H1 (cell line): ENCODE data around the gene GLUL. TPM values are rescaled to one million over a fixed set of nuclear protein-coding genes. Genes with fewer than 3 reads are reported as not detected.

ENCODE experiments used
- CTCF ChIA-PET: fragments of 300-600 bp; sonication (Branson Sonifier 250); formaldehyde crosslinking; loops from one replicate; lab custom pipeline; 2021; ENCODE audit not compliant: partially characterized antibody; lab: Charles Lee
- POLR2A ChIA-PET: fragments of 300-600 bp; sonication (Branson Sonifier 250); formaldehyde crosslinking; loops from one replicate; lab custom pipeline; 2021; ENCODE audit warnings: inconsistent platforms; ENCODE audit not compliant: partially characterized antibody; lab: Charles Lee
- DNase-seq, 2 experiments: peaks; one replicate each; pipeline versions ENCODE4 v3.0.0 to v3.0.0-alpha.2; 2010 to 2022; ENCODE audit warnings: low spot score in 2 of 2, low read depth in 1 of 2, mixed read lengths in 1 of 2
- FAIRE-seq: peaks from 2 replicates; lab custom pipeline; 2011; peaks lifted over from hg19 to GRCh38; lab: Jason Lieb, UNC
- H2AFZ ChIP-seq: 2 replicates; pipeline ENCODE4 v1.8.1; 2012; ENCODE audit warnings: low read length, inconsistent platforms
- H2AK5ac ChIP-seq: 2 replicates; pipeline ENCODE4 v1.6.1; 2013; ENCODE audit warnings: low read depth, low read length
- H2BK120ac ChIP-seq: replicated peaks from 2 replicates; pipeline ENCODE3; 2013; ENCODE audit warnings: low read depth, low read length, inconsistent platforms
- H2BK12ac ChIP-seq: 2 replicates; pipeline ENCODE4 v1.6.1; 2013; ENCODE audit warnings: low read depth, low read length
- H2BK15ac ChIP-seq: 2 replicates; pipeline ENCODE4 v1.6.1; 2013; ENCODE audit warnings: low read length
- H2BK20ac ChIP-seq: 2 replicates; pipeline ENCODE4 v1.6.1; 2013; ENCODE audit warnings: low read length
- H2BK5ac ChIP-seq: 2 replicates; pipeline ENCODE4 v1.6.1; 2013; ENCODE audit warnings: low read depth, low read length
- H3K14ac ChIP-seq: 2 replicates; pipeline ENCODE4 v1.6.1; 2013; ENCODE audit warnings: inconsistent platforms; ENCODE audit not compliant: insufficient read length
- H3K18ac ChIP-seq: 2 replicates; pipeline ENCODE4 v1.6.1; 2013; ENCODE audit warnings: low read length; ENCODE audit errors: extremely low read depth
- H3K23ac ChIP-seq: 2 replicates; pipeline ENCODE4 v1.6.1; 2013; ENCODE audit warnings: inconsistent platforms; ENCODE audit not compliant: insufficient read length
- H3K23me2 ChIP-seq: 2 replicates; pipeline ENCODE4 v1.6.1; 2013; ENCODE audit warnings: low read depth, low read length
- H3K27ac ChIP-seq: 2 replicates; pipeline ENCODE4 v1.6.1; 2011; ENCODE audit warnings: low read depth, low read length, inconsistent platforms
- H3K27me3 ChIP-seq, 4 experiments: replicated peaks in 1 of 4; 1 replicate in 1 of 4; 2 replicates in 3 of 4; pipeline versions ENCODE4 v1.6.1 to v1.8.1; 2011 to 2013; ENCODE audit warnings: low read length in 3 of 4, mild to moderate bottlenecking in 3 of 4, inconsistent platforms in 2 of 4, mixed read lengths in 2 of 4, moderate library complexity in 1 of 4; ENCODE audit not compliant: control insufficient read depth in 3 of 4, insufficient read depth in 3 of 4; ENCODE audit errors: extremely low read depth in 1 of 4
- H3K36me3 ChIP-seq, 4 experiments: 2 replicates each; pipeline versions ENCODE4 v1.6.1 to v1.8.1; 2011 to 2013; ENCODE audit warnings: mild to moderate bottlenecking in 4 of 4, low read length in 3 of 4, moderate library complexity in 2 of 4, control low read depth in 1 of 4, inconsistent platforms in 1 of 4; ENCODE audit not compliant: insufficient read depth in 4 of 4, control insufficient read depth in 2 of 4
- H3K4ac ChIP-seq: replicated peaks from 2 replicates; pipeline ENCODE3; 2013; ENCODE audit warnings: low read length, low read depth, mixed read lengths, inconsistent platforms; ENCODE audit not compliant: insufficient read length
- H3K4me1 ChIP-seq, 4 experiments: replicated peaks in 1 of 4; 1 replicate in 1 of 4; 2 replicates in 3 of 4; pipeline versions ENCODE4 v1.6.1 to v1.8.1; 2011 to 2013; ENCODE audit warnings: low read length in 3 of 4, inconsistent platforms in 2 of 4, mixed read lengths in 1 of 4; ENCODE audit not compliant: insufficient read depth in 4 of 4, control insufficient read depth in 3 of 4
- H3K4me2 ChIP-seq, 2 experiments: 2 replicates each; pipeline versions ENCODE4 v1.6.1 to v1.8.1; 2011 to 2013; ENCODE audit warnings: low read depth in 2 of 2, low read length in 2 of 2, control low read depth in 1 of 2, inconsistent platforms in 1 of 2, mild to moderate bottlenecking in 1 of 2; ENCODE audit not compliant: insufficient read depth in 1 of 2
- H3K4me3 ChIP-seq, 4 experiments: fragments of 200-600, 300-600 bp in 1 of 4; sonication (generic), shearing (Covaris generic), sonication (Bioruptor Twin) in 1 of 4; 2 replicates each; pipeline versions ENCODE4 v1.5.1 to v1.8.1; 2011 to 2016; ENCODE audit warnings: low read length in 4 of 4, low read depth in 3 of 4, control low read depth in 2 of 4, inconsistent platforms in 2 of 4, mild to moderate bottlenecking in 2 of 4, mixed read lengths in 1 of 4, moderate library complexity in 1 of 4; ENCODE audit not compliant: insufficient read depth in 2 of 4; ENCODE audit errors: extremely low read depth in 1 of 4
- H3K56ac ChIP-seq: replicated peaks from 2 replicates; pipeline ENCODE3; 2013; ENCODE audit warnings: low read depth, mild to moderate bottlenecking, mixed read lengths, low read length, inconsistent platforms; ENCODE audit not compliant: insufficient read length
- H3K79me1 ChIP-seq: 2 replicates; pipeline ENCODE4 v1.6.1; 2013; ENCODE audit warnings: low read depth, low read length, control low read depth
- H3K79me2 ChIP-seq, 2 experiments: 2 replicates each; pipeline versions ENCODE4 v1.6.1 to v1.8.1; 2012 to 2013; ENCODE audit warnings: low read length in 2 of 2, mild to moderate bottlenecking in 2 of 2, inconsistent platforms in 1 of 2; ENCODE audit not compliant: insufficient read depth in 2 of 2, control insufficient read depth in 1 of 2
- H3K9ac ChIP-seq, 4 experiments: replicated peaks in 1 of 4; 1 replicate in 1 of 4; 2 replicates in 3 of 4; pipeline versions ENCODE4 v1.6.1 to v1.8.1; 2011 to 2013; ENCODE audit warnings: low read depth in 3 of 4, low read length in 3 of 4, control low read depth in 2 of 4, mild to moderate bottlenecking in 2 of 4, moderate library complexity in 2 of 4, inconsistent platforms in 1 of 4; ENCODE audit errors: extremely low read depth in 1 of 4
- H3K9me3 ChIP-seq, 2 experiments: 2 replicates each; pipeline versions ENCODE4 v1.6.1 to v1.8.1; 2012 to 2013; ENCODE audit warnings: mild to moderate bottlenecking in 2 of 2, moderate library complexity in 2 of 2, control low read depth in 1 of 2, inconsistent platforms in 1 of 2, low read depth in 1 of 2, low read length in 1 of 2, mixed read lengths in 1 of 2; ENCODE audit not compliant: insufficient read depth in 2 of 2
- H4K20me1 ChIP-seq, 2 experiments: replicated peaks in 1 of 2; 2 replicates each; pipeline versions ENCODE3 to v1.8.1; 2011 to 2013; ENCODE audit warnings: inconsistent platforms in 2 of 2, low read length in 2 of 2, mild to moderate bottlenecking in 1 of 2; ENCODE audit not compliant: insufficient read depth in 2 of 2, control insufficient read depth in 1 of 2
- H4K5ac ChIP-seq: 2 replicates; pipeline ENCODE4 v1.6.1; 2013; ENCODE audit warnings: low read length, low read depth, mixed read lengths, inconsistent platforms; ENCODE audit not compliant: insufficient read length
- H4K8ac ChIP-seq: 2 replicates; pipeline ENCODE4 v1.8.0; 2013; ENCODE audit warnings: mild to moderate bottlenecking, moderate library complexity, low read length, inconsistent platforms; ENCODE audit not compliant: insufficient read depth; ENCODE audit errors: extremely low read depth
- H4K91ac ChIP-seq: replicated peaks from 2 replicates; pipeline ENCODE3; 2013; ENCODE audit warnings: low read length, mixed read lengths, inconsistent platforms; ENCODE audit not compliant: insufficient read length
- FOSL1 ChIP-seq: IDR thresholded peaks from 2 replicates; pipeline ENCODE4 v1.6.1; 2011; ENCODE audit warnings: mild to moderate bottlenecking, low read depth, low read length, moderate library complexity; ENCODE audit not compliant: insufficient read depth
- GTF2F1 ChIP-seq: IDR thresholded peaks from 2 replicates; pipeline ENCODE4 v1.6.1; 2012; ENCODE audit warnings: low read depth, low read length, improper control_type of control experiment, borderline replicate concordance
- HDAC6 ChIP-seq: IDR thresholded peaks from one replicate; pipeline ENCODE4 v1.7.1; 2012; ENCODE audit warnings: low read depth, mild to moderate bottlenecking, inconsistent platforms, low read length, moderate library complexity
- NRF1 ChIP-seq: IDR thresholded peaks from 2 replicates; pipeline ENCODE4 v1.6.1; 2011; ENCODE audit warnings: mild to moderate bottlenecking, low read depth, low read length, improper control_type of control experiment
- RAD21 ChIP-seq, 2 experiments: IDR thresholded peaks in 1 of 2; conservative IDR thresholded peaks in 1 of 2; 2 replicates each; pipeline ENCODE4 v1.6.1; 2011; ENCODE audit warnings: low read depth in 2 of 2, low read length in 2 of 2, improper control_type of control experiment in 1 of 2, inconsistent platforms in 1 of 2, mild to moderate bottlenecking in 1 of 2, moderate library complexity in 1 of 2
- RFX5 ChIP-seq: IDR thresholded peaks from 2 replicates; pipeline ENCODE4 v1.6.1; 2011; ENCODE audit warnings: low read depth, low read length, improper control_type of control experiment, borderline replicate concordance
- RNF2 ChIP-seq: fragments of 200-900, 300-1000 bp; sonication (generic); IDR thresholded peaks from 2 replicates; pipeline ENCODE4 v1.7.1; 2016; ENCODE audit warnings: borderline replicate concordance, low read depth, mild to moderate bottlenecking, antibody characterized with exemption, low read length; ENCODE audit not compliant: poor library complexity, severe bottlenecking; ENCODE audit errors: missing control alignments
- TCF12 ChIP-seq: IDR thresholded peaks from 2 replicates; pipeline ENCODE4 v1.6.1; 2011; ENCODE audit warnings: low read depth, mild to moderate bottlenecking, low read length
- TEAD4 ChIP-seq: IDR thresholded peaks from 2 replicates; pipeline ENCODE4 v1.6.1; 2012; ENCODE audit warnings: low read depth, low read length, inconsistent platforms, mixed read lengths
- WGBS, 2 experiments: shearing (Covaris generic) in 1 of 2; methylation state at CpG; one replicate each; pipeline versions ENCODE4 v1.1.6 to v1.1.7; 2013 to 2015; ENCODE audit warnings: low lambda C conversion rate in 2 of 2, mixed read lengths in 2 of 2, inconsistent platforms in 1 of 2, low coverage in 1 of 2, missing lambda C conversion rate in 1 of 2; ENCODE audit not compliant: insufficient replicate concordance in 2 of 2, insufficient coverage in 1 of 2, insufficient read length in 1 of 2; ENCODE audit errors: extremely low coverage in 1 of 2, missing lambda C conversion rate in 1 of 2; 5-methylcytosine and 5-hydroxymethylcytosine counted together
- polyA plus RNA-seq, 7 experiments: library from polyadenylated mRNA; depleted of rRNA in 3 of 7; stranded (reverse) in 5 of 7; unstranded in 2 of 7; fragments of >200 nt in 5 of 7; fragments of 200-250 nt in 2 of 7; gene quantifications; 1 replicate in 5 of 7; 2 replicates in 1 of 7; 4 replicates in 1 of 7; pipeline versions ENCODE4 v1.2.1 to v1.2.3, GENCODE V29; 2011 to 2013; ENCODE audit warnings: missing spikeins in 2 of 7, mixed read lengths in 2 of 7
- total RNA-seq: library from RNA; stranded (reverse); fragmentation: NEBNext Ultra II Directional; extraction: Animal tissue kit (Norgen Biotek cat#: 25700); gene quantifications from 2 replicates; pipeline ENCODE4 v1.2.1, GENCODE V29; 2021
- TF ChIP-seq, protein P1 (sequence below): IDR thresholded peaks from 2 replicates; pipeline ENCODE4 v1.6.1; 2012; ENCODE audit warnings: inconsistent platforms

The GLUL gene
- total and polyA plus RNA-seq, 2 of the 8 experiments (the other 6 are each of a cell fraction or from before 2014, with no cell fraction given) = 261 to 453 TPM

GRCh38 chr1:182366596-182366995, 25.0 kb downstream of the GLUL start:
- H3K18ac ChIP-seq = no peak overlapping the region
- H3K14ac ChIP-seq = no peak overlapping the region
- H3K56ac ChIP-seq = no peak overlapping the region
- POLR2A ChIA-PET = interaction anchor here (0.8 to 2.4 kb wide), 4 partner anchors 9 to 25 kb away, joined by 3 to 7 read pairs (median 4); partner anchors contain the start of gene GLUL
- H2BK5ac ChIP-seq = no peak overlapping the region
- H4K8ac ChIP-seq = no peak overlapping the region
- TF ChIP-seq GTF2F1 (no peak), FOSL1 (no peak), TCF12 (no peak), RAD21 (IDR thresholded peaks at IDR 0.05 in 1 of 2, conservative IDR thresholded peaks at IDR 0.05 in 1 of 2; ENCODE audit: low read depth in 2 of 2, low read length in 2 of 2) (no peak), TEAD4 (no peak), HDAC6 (no peak), RFX5 (no peak), RNF2 (no peak), NRF1 (no peak)
- TF ChIP-seq, protein P1, sequence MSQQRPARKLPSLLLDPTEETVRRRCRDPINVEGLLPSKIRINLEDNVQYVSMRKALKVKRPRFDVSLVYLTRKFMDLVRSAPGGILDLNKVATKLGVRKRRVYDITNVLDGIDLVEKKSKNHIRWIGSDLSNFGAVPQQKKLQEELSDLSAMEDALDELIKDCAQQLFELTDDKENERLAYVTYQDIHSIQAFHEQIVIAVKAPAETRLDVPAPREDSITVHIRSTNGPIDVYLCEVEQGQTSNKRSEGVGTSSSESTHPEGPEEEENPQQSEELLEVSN = no peak
- no peaks in the 10 kb centered on the region for H3K9me3 ChIP-seq
- H2BK15ac ChIP-seq = no peak overlapping the region
- H3K79me2 ChIP-seq = no peaks in the 10 kb centered on the region
- no peak overlapping the region for H3K23ac ChIP-seq
- H3K4ac ChIP-seq = no peak overlapping the region
- FAIRE-seq (no peak), DNase-seq (no peak)
- peaks cover 0 to 5% (median 4%) of the 10 kb centered on the region in 4 experiments; a peak in 4 of 7 replicates for H3K4me1 ChIP-seq
- H3K4me2 ChIP-seq = no peak overlapping the region
- no peaks in the 10 kb centered on the region for H3K79me1 ChIP-seq
- no peak overlapping the region for H3K27ac ChIP-seq
- no peak overlapping the region for H3K9ac ChIP-seq
- no peak overlapping the region for H2BK12ac ChIP-seq
- no peak overlapping the region for H4K91ac ChIP-seq
- H2AFZ ChIP-seq = no peak overlapping the region
- no peak overlapping the region for H2BK120ac ChIP-seq
- 75% methylated on average over 2 of the region's 2 CpGs; no CpG with 5 or more reads in 1 of the 2 experiments for WGBS, 2 experiments
- no peak overlapping the region for H2AK5ac ChIP-seq
- H3K36me3 ChIP-seq = no peaks in the 10 kb centered on the region
- no peak overlapping the region for H2BK20ac ChIP-seq
- no peak overlapping the region for H4K5ac ChIP-seq
- CTCF ChIA-PET = interaction anchor here (1.1 kb wide), 1 partner anchor 226 kb away, joined by 4 read pairs; no protein-coding TSS in a partner anchor
- H4K20me1 ChIP-seq = no peaks in the 10 kb centered on the region
- H3K4me3 ChIP-seq = no peak overlapping the region
- no peaks in the 10 kb centered on the region for H3K27me3 ChIP-seq
- no peaks in the 10 kb centered on the region for H3K23me2 ChIP-seq
